ENCODE measurements around the gene MFSD8.
"Not testable (repeated sequence)": the region's sequence is repeated elsewhere in the genome, so short reads cannot be mapped to it uniquely, and the experiment has no call there.

The MFSD8 gene

DNA sequence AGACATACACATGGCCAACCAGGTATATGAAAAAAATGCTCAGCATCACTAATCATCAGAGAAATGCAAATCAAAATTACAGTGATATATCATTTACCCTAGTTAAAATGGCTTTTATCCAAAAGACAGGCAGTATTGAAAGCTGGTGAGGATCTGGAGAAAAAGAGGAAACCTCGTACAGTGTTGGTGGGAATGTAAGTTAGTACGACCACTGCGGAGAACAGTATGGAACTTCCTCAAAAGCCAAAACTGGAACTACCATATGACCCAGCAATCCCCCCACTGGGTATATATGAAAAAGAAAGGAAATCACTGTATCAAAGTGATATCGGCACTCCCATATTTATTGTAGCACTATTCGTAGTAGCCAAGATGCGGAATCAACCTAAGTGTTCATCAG lies 23.7 kb upstream of the MFSD8 start:
- TF ChIP-seq, protein P1, sequence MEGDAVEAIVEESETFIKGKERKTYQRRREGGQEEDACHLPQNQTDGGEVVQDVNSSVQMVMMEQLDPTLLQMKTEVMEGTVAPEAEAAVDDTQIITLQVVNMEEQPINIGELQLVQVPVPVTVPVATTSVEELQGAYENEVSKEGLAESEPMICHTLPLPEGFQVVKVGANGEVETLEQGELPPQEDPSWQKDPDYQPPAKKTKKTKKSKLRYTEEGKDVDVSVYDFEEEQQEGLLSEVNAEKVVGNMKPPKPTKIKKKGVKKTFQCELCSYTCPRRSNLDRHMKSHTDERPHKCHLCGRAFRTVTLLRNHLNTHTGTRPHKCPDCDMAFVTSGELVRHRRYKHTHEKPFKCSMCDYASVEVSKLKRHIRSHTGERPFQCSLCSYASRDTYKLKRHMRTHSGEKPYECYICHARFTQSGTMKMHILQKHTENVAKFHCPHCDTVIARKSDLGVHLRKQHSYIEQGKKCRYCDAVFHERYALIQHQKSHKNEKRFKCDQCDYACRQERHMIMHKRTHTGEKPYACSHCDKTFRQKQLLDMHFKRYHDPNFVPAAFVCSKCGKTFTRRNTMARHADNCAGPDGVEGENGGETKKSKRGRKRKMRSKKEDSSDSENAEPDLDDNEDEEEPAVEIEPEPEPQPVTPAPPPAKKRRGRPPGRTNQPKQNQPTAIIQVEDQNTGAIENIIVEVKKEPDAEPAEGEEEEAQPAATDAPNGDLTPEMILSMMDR (IDR thresholded peaks at IDR 0.05; ENCODE audit: insufficient read depth, missing control alignments) = no peak
- DNase-seq (ENCODE audit: insufficient read length, low spot score) (no peak), FAIRE-seq (no peak)

DNA sequence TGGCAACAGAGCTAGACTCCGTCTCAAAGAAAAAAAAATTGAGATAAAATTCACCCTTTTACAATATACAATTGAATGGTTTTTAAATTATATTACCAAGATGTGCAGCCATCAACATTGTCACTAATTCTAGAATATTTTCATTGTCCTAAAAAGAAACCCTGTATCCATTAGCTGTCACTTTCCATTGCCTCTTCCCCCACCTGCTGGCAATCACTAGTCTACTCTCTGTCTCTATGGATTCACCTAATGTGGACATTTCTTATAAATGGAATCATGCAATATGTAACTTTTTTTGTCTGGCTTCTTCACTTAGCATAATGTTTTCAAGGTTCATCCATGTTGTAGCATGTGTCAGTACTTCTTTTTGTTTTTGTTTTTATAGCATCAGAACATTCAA lies 21.0 kb upstream of the MFSD8 start:
- TF ChIP-seq, protein P1 (IDR thresholded peaks at IDR 0.05; ENCODE audit: insufficient read depth, missing control alignments) = peak; percentile 2
- FAIRE-seq (no peak), DNase-seq (ENCODE audit: insufficient read length, low spot score) (no peak)

DNA sequence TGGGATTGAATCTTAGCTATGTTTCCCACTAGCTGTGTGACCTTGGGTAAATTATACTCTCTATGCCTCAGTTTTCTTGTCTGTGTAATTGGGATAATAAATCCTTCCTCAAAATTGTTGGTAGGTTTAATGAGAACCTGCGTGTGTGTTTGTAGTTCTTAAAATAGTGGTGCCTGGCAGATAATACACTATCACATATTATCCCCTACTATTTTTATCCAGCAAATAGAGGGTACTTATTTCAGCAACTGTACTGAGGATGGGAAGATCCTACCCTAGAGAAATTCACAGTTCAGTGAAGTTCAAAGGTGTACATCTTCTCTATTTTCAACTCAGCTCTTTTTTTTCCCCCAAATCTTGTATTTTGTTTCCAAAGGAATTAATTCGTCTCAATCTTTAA lies 17.5 kb upstream of the MFSD8 start:
- DNase-seq (ENCODE audit: insufficient read length, low spot score) = no peak
- no peak for FAIRE-seq
- TF ChIP-seq, protein P1 (IDR thresholded peaks at IDR 0.05; ENCODE audit: insufficient read depth, missing control alignments) = no peak

DNA sequence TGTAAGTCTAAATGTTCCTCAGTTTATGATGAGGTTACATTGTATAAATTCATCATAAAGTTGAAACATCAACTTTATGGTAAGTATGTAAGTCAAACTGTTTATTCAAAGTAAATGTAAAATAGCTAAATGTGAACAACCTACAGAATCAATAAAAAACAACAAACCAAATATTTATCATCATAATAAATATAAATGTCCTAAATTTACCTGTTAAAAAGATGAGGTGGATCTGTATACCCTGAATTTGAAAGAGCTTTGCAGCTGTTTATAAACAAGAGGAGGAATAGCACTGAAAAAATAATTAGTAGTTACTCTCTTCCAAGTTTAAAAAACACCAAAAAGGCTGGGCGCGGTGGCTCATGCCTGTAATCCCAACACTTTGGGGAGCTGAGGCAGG lies 14.0 kb upstream of the MFSD8 start:
- no peak for FAIRE-seq
- TF ChIP-seq, protein P1 (IDR thresholded peaks at IDR 0.05; ENCODE audit: insufficient read depth, missing control alignments) = no peak

DNA sequence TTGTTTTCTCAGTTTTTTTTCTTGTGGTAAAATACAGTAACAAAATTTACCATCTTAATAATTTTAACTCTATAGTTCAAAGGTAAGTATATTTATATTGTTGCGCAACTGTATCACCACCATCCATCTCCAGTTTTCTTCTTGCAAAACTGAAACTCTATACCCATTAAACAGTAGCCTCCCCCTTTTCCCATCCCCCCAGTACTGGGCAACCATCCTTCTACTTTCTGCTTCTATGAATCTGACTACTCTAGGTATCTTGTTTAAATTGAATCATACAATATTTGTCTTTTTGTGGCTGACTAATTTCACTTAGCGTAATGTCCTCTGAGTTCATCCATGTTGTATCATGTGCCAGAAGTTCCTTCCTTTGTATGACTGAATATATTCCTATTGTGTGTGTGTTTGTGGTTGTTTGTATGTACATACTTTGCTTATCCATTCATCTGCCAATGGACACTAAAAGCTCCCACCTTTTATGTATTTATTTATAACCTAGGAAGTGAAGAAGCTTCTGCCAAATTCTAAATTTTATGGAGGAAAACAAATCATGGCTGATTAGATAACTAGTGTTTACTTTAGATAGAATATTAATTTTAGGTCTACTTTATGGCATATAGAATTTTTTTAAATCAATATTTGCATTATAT lies 10.3 kb upstream of the MFSD8 start:
- TF ChIP-seq, protein P1 (IDR thresholded peaks at IDR 0.05; ENCODE audit: insufficient read depth, missing control alignments) = no peak
- FAIRE-seq = no peak
- no peak for DNase-seq (ENCODE audit: insufficient read length, low spot score)

More for the DNA sequence above, 14.0 kb upstream of the MFSD8 start:
- no peak for DNase-seq (ENCODE audit: insufficient read length, low spot score)

DNA sequence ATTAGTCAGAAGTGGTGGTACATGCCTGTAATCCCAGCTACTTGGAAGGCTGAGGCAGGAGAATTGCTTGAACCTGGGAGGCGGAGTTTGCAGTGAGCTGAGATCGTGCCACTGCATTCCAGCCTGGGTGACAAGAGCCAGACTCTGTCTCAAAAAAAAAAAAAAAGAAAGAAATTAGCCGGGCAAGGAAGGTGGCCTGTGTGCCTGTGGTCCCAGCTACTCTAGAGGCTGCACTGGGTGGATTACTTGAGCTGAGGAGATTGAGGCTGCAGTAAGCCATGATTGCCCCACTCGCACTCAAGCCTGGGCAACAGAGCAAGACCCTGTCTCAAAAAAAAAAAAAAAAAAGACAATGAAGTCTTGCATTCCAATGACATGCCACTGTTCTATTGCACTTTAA lies 6.0 kb upstream of the MFSD8 start:
- FAIRE-seq = not testable (repeated sequence)

DNA sequence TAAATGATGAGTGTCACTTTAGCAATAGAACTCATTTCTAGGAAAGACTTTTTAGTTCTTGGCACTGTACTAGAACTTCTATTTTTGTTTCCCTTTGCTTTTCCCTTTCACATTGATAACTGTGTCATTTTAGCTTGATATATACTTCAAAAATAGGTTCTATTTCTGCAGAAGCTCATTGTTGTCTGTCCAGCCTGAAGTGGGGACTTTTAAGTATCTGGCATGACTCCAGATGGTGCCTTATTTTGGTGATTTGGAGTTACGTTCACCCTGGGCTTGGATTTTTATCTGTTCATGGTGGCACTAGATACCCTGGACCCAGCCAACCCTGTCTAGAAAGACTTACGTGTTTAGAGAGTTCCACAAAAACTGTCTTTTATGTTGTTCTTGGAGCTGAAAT lies 3.6 kb upstream of the MFSD8 start:
- TF ChIP-seq, protein P1 (IDR thresholded peaks at IDR 0.05; ENCODE audit: insufficient read depth, missing control alignments) = no peak
- DNase-seq (ENCODE audit: insufficient read length, low spot score) (no peak), FAIRE-seq (no peak)

More for the DNA sequence above, 6.0 kb upstream of the MFSD8 start:
- DNase-seq (ENCODE audit: insufficient read length, low spot score) = not testable (repeated sequence)

Measured in D721Med (cell line).